Rectal smooth muscle tissue (tissue), 1 donor: ENCODE results near the gene AMDHD1.

Source experiments
- H3K27ac ChIP-seq: one replicate; pipeline ENCODE4 v1.7.0; 2013; ENCODE audit warnings: low read depth, low read length, inconsistent platforms
- H3K27me3 ChIP-seq: one replicate; pipeline ENCODE4 v1.7.0; 2013; ENCODE audit warnings: low read length; ENCODE audit not compliant: control insufficient read depth, insufficient read depth
- H3K36me3 ChIP-seq: one replicate; pipeline ENCODE4 v1.7.0; 2013; ENCODE audit warnings: low read length; ENCODE audit not compliant: control insufficient read depth, insufficient read depth
- H3K4me1 ChIP-seq: one replicate; pipeline ENCODE4 v1.7.0; 2013; ENCODE audit warnings: low read length; ENCODE audit not compliant: control insufficient read depth, insufficient read depth
- H3K4me3 ChIP-seq: one replicate; pipeline ENCODE4 v1.7.0; 2013; ENCODE audit warnings: low read length
- H3K9ac ChIP-seq: one replicate; pipeline ENCODE4 v1.7.0; 2013; ENCODE audit warnings: low read length

Gene AMDHD1

GRCh38 chr12:95986635-95987570, 43.8 kb downstream of the AMDHD1 start:
- Histone ChIP-seq H3K4me1 (no peaks in the 10 kb centered on the region), H3K9ac (no peak overlapping the region), H3K27ac (no peak overlapping the region), H3K36me3 (no peaks in the 10 kb centered on the region), H3K4me3 (no peak overlapping the region), H3K27me3 (no peaks in the 10 kb centered on the region)

DNA sequence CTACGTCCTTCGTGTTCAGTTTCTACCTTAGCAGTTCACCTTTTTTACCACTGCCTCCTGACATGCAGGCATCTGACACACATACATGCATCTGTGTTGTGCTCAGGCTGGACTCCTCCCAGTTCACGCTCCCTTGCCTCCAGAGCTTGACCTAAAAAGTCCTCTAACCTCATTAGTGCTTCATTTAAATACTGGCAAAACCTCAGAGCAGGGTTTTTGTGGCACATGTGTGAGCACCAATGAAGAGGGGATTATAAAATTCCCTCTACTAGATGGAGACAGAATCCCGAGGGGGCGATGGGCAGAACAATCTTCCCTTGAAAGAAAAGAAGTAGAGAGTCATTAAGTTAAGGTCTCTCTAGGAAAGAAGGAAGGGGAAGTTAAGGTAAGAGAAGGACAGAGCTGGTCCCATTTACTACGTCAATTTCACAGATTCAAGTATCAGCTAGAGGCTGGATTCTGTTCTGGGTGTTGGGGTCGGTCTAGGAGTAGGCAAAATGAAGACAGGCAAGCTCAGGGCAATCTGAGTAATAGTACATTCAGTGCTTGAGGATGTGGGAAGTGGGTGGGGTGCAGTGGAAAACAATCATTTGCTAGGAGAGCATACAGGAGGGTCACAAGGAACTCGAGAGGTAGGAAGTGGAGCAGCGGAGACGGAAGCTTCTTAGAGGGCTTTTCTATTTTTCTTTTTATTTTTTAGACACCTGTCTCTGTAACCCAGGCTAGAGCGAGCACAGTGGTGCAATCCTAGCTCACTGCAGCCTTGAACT, 45.6 kb downstream of the AMDHD1 start:
- no peaks in the 10 kb centered on the region for H3K4me1 ChIP-seq
- no peaks in the 10 kb centered on the region for H3K36me3 ChIP-seq
- H3K27me3 ChIP-seq, result no peaks in the 10 kb centered on the region
- no peak overlapping the region for H3K27ac ChIP-seq
- H3K4me3 ChIP-seq, result no peak overlapping the region
- H3K9ac ChIP-seq, result no peak overlapping the region

DNA sequence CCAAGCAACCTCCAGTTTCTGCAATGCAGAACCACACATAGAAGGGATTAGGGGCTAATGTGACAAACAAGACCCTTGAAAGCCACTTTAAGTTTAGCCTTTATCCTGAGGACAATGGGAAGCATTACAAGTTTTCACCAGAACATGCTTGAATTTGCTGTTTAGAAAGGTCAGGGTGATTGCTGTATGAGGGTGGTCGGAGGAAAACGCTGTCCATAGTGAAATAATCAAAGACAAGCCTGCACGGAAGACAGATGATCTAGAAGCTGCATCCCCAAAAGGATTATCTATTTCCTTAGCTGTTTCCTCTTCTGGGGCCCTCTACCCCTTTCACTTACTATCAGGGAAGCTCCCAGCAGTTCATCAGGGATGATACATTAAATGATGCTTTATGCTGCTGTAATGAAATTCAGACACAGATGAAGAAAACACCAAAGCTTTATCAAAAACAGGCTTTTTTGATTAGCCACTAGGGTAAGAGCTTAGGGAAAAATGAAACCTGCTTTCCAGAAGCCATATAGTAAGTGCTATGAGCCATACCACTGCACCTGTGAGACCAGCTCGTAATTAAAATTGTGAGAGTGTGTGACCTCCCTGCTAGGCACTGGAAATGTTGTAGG, 46.5 kb downstream of the AMDHD1 start:
- H3K27me3 ChIP-seq, result no peaks in the 10 kb centered on the region
- H3K4me1 ChIP-seq, result no peaks in the 10 kb centered on the region
- H3K36me3 ChIP-seq, result no peaks in the 10 kb centered on the region
- H3K4me3 ChIP-seq, result no peak overlapping the region
- H3K9ac ChIP-seq, result no peak overlapping the region
- no peak overlapping the region for H3K27ac ChIP-seq

GRCh38 chr12:95990136-95990535, 47.0 kb downstream of the AMDHD1 start:
- H3K9ac ChIP-seq, result no peak overlapping the region
- H3K4me3 ChIP-seq, result no peak overlapping the region
- no peaks in the 10 kb centered on the region for H3K4me1 ChIP-seq
- H3K27me3 ChIP-seq, result no peaks in the 10 kb centered on the region
- no peaks in the 10 kb centered on the region for H3K36me3 ChIP-seq
- no peak overlapping the region for H3K27ac ChIP-seq

DNA sequence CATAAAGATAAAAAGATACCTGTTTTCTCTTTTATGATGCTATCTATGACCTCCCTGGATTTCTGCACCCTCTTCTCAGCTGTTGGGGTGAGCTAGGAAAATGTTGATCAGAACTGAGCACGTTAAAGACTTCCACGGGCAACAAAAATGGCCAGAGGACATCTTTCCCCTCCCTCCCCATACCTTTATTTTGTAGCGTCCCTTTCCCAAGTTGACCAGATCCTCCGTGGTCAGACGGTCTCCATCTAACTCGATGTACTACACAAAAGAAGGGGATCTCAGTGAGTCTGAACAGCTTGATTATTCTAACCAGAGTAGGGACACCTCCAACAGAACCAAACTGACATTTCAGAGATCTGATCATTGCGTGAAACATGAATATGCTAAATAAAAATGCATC, 50.8 kb downstream of the AMDHD1 start:
- Histone ChIP-seq H3K27me3 (no peaks in the 10 kb centered on the region), H3K9ac (no peak overlapping the region), H3K36me3 (no peaks in the 10 kb centered on the region), H3K4me3 (no peak overlapping the region), H3K4me1 (no peaks in the 10 kb centered on the region), H3K27ac (no peak overlapping the region)

- Histone ChIP-seq H3K36me3 (no peaks in the 10 kb centered on the region), H3K9ac (no peak overlapping the region), H3K4me3 (no peak overlapping the region), H3K27ac (no peak overlapping the region), H3K4me1 (no peaks in the 10 kb centered on the region), H3K27me3 (no peaks in the 10 kb centered on the region)
These were observed 51.3 kb downstream of the AMDHD1 start for GRCh38 chr12:95994476-95994875.

DNA sequence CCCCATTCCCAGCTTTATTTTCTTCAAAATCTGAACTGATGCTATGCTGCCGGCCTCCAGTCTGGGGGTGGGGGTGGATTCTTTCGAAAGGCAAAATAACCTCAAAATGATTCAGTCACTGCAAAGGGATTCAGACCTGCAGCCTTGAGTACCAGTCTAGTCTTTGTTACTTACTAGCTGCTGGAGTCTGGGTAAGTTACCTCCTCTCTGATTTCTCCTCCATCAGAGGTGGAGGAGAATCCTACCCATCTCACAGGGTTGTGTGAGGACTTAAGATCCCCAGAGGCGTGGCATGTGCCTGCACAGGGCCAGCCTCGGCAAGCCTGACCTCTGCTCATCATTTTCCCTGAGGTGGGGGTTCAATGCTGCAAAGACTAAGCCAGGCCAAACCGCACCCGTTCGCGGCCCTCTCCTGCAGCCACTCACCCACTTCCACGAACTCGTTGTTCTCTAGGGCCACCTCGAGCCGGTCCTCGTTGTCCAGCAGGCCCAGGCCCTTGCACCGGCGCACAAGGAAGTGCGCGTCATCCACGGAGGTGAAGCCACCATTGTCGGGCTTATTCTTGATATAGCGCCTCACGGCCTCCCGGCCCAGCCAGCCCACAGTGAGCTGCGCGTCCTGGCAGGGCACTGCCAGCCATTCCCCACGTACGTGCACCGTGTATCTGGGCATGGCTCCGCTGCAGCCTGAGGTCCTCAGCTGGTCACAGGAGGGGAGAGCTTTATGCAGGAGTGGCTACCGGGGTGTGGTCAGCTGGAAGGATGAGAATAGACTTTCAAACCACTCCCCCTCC, 52.3 kb downstream of the AMDHD1 start:
- Histone ChIP-seq H3K27me3 (no peaks in the 10 kb centered on the region), H3K27ac (no peak overlapping the region), H3K9ac (no peak overlapping the region), H3K4me1 (no peaks in the 10 kb centered on the region), H3K4me3 (no peak overlapping the region), H3K36me3 (no peaks in the 10 kb centered on the region)

DNA sequence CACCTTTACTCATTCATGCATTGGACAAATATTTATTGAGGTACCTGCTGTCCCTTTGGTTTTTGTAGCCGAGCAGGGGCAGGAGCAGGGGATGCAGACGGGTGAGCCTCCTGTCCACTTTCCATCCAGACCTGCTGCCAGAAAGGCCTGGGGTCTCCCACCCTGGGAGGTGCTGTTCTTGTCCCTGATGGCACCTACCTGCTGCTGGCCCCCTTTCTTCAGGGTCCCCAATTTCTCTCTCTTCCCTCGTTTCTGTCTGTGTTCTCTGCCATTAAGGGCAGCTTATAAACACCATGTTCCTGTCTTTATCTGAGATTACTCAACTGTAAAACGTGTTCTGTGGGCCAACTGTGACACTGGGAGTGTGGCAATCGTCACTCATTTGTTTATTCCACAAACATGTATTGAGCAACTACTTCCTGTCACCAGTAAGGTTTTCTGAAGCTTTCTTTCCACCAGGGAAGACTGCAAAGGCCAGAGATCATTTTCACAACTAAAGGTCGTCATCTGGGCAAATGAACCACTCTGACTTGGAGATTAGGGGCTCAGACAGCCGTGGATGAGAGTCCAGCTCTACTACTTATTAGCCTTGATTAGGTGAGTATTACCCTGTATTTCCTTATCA, 53.0 kb downstream of the AMDHD1 start, which contains the start of gene HAL:
Gene HAL (minus strand): TSS at position 311 of the 625 bp plus-strand sequence. CDS start 434 bp downstream, outside the sequence.
- no peak within 1 kb of the TSS for H3K27ac ChIP-seq
- H3K4me3 ChIP-seq, result no peak within 1 kb of the TSS
- no peak within 1 kb of the TSS for H3K9ac ChIP-seq
- peaks cover under 1% of the 10 kb centered on the region for H3K36me3 ChIP-seq
- H3K4me1 ChIP-seq, result no peaks in the 10 kb centered on the region
- H3K27me3 ChIP-seq, result no peaks in the 10 kb centered on the region

- no peaks in the 10 kb centered on the region for H3K4me1 ChIP-seq
- peaks cover 2% of the 10 kb centered on the region for H3K36me3 ChIP-seq
- no peak overlapping the region for H3K27ac ChIP-seq
- no peak overlapping the region for H3K4me3 ChIP-seq
- no peaks in the 10 kb centered on the region for H3K27me3 ChIP-seq
- H3K9ac ChIP-seq, result no peak overlapping the region
These were observed 54.1 kb downstream of the AMDHD1 start for GRCh38 chr12:95997276-95997675.

- no peaks in the 10 kb centered on the region for H3K4me1 ChIP-seq
- no peak overlapping the region for H3K9ac ChIP-seq
- no peak overlapping the region for H3K27ac ChIP-seq
- H3K4me3 ChIP-seq, result no peak overlapping the region
- peaks cover 2% of the 10 kb centered on the region for H3K36me3 ChIP-seq
- no peaks in the 10 kb centered on the region for H3K27me3 ChIP-seq
These were observed 54.9 kb downstream of the AMDHD1 start for GRCh38 chr12:95997911-95998510.

- H3K27ac ChIP-seq, result no peak overlapping the region
- no peak overlapping the region for H3K9ac ChIP-seq
- H3K36me3 ChIP-seq, result peaks cover 4% of the 10 kb centered on the region
- H3K4me3 ChIP-seq, result no peak overlapping the region
- H3K4me1 ChIP-seq, result no peaks in the 10 kb centered on the region
- H3K27me3 ChIP-seq, result no peaks in the 10 kb centered on the region
These were observed 55.6 kb downstream of the AMDHD1 start for GRCh38 chr12:95998611-95999286.
